Naive B cell (primary cell): ENCODE data around the gene ZNF740. TPM values are rescaled to one million over a fixed set of nuclear protein-coding genes. Genes with fewer than 3 reads are reported as not detected.
A peak's percentile ranks its signal among the peaks of the same experiment; 100 is the strongest.

Source experiments
- ATAC-seq, 2 donors: fragments of 150-1000 bp; cut with Tn5 transposase; 2 replicates each; pipeline ENCODE4 v1.10.0; 2021; ENCODE audit warnings: low read depth in 2 of 2, mild to moderate bottlenecking in 2 of 2, moderate library complexity in 2 of 2
- DNase-seq: peaks from one replicate; pipeline ENCODE4 v3.0.0; 2022
- H3K27ac Mint-ChIP-seq, 6 donors: one replicate each; pipeline ENCODE4 v1.8.0; 2020 to 2022; ENCODE audit warnings: mild to moderate bottlenecking in 6 of 6, mixed read lengths in 6 of 6, moderate library complexity in 5 of 6, inconsistent platforms in 2 of 6
- H3K27me3 Mint-ChIP-seq, 3 donors: one replicate each; pipeline ENCODE4 v1.8.0; 2021 to 2022; ENCODE audit warnings: mixed read lengths in 3 of 3, mild to moderate bottlenecking in 1 of 3
- H3K36me3 Mint-ChIP-seq, 2 donors: one replicate each; pipeline ENCODE4 v1.8.0; 2020 to 2022; ENCODE audit warnings: mixed read lengths in 2 of 2, inconsistent platforms in 1 of 2, mild to moderate bottlenecking in 1 of 2
- H3K4me1 Mint-ChIP-seq, 3 donors: one replicate each; pipeline ENCODE4 v1.8.0; 2020 to 2022; ENCODE audit warnings: mixed read lengths in 3 of 3, inconsistent platforms in 1 of 3, mild to moderate bottlenecking in 1 of 3, moderate library complexity in 1 of 3
- H3K4me3 Mint-ChIP-seq, 8 donors: one replicate each; pipeline ENCODE4 v1.8.0; 2020 to 2022; ENCODE audit warnings: mild to moderate bottlenecking in 8 of 8, mixed read lengths in 8 of 8, moderate library complexity in 8 of 8, inconsistent platforms in 2 of 8
- H3K9me3 Mint-ChIP-seq, 7 donors: one replicate each; pipeline ENCODE4 v1.8.0; 2020 to 2022; ENCODE audit warnings: mixed read lengths in 7 of 7, mild to moderate bottlenecking in 5 of 7, inconsistent platforms in 2 of 7, moderate library complexity in 1 of 7
- polyA plus RNA-seq, 6 donors: library from polyadenylated mRNA; unstranded; fragments of 300-500 nt; fragmentation: Illumina TruSeq; gene quantifications; one replicate each; pipeline ENCODE4 v1.2.3, GENCODE V29; 2021; ENCODE audit warnings: low read depth in 6 of 6

Gene ZNF740
- polyA plus RNA-seq, 6 donors from 2014 or later, result 1.8 to 6.0 (median 4.2) TPM

DNA sequence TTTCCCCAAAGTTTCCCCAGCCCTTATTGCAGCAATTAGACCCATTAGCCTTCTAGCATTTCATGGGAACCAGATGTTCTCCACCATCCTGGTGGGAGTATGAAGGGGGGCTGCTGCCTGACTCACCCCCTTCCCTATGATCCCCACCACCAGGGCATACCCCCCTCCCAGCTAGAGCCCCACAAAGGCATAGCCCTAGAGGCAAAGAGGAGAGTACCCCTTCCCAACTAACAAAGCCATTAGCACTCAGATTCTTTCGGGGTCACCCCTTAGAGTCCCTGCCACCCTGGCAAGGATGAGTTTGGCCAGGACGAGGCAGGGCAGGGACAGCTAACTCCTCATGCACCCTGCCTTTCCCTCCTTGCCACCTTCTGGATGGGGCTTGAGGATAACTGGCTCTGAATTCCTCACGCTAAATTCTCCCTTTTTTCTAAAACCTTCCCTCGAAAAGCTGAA lies 42.3 kb downstream of the ZNF740 start:
- H3K27ac Mint-ChIP-seq, result peak overlapping the region in 1 of 6 donors; percentile 92
- H3K9me3 Mint-ChIP-seq, result no peaks in the 10 kb centered on the region
- H3K4me1 Mint-ChIP-seq, result peaks cover 38 to 47% (median 38%) of the 10 kb centered on the region in 3 donors
- peaks cover 0 to 8% (median 0%) of the 10 kb centered on the region in 3 donors for H3K27me3 Mint-ChIP-seq
- DNase-seq, result no peak
- ATAC-seq, result no peak
- no peaks in the 10 kb centered on the region for H3K36me3 Mint-ChIP-seq
- H3K4me3 Mint-ChIP-seq, result peak overlapping the region in 7 of 8 donors; percentile 54 to 94 (median 82)

- peak overlapping the region in 5 of 8 donors; percentile 35 to 94 (median 57) for H3K4me3 Mint-ChIP-seq
- peaks cover 0 to 8% (median 0%) of the 10 kb centered on the region in 3 donors for H3K27me3 Mint-ChIP-seq
- H3K4me1 Mint-ChIP-seq, result peaks cover 31 to 40% (median 32%) of the 10 kb centered on the region in 3 donors
- peak overlapping the region in 1 of 6 donors; percentile 17 for H3K27ac Mint-ChIP-seq
- no peaks in the 10 kb centered on the region for H3K9me3 Mint-ChIP-seq
- no peaks in the 10 kb centered on the region for H3K36me3 Mint-ChIP-seq
- ATAC-seq (no peak), DNase-seq (no peak)
Observed at GRCh38 chr12:53223389-53224060, 43.0 kb downstream of the ZNF740 start.

DNA sequence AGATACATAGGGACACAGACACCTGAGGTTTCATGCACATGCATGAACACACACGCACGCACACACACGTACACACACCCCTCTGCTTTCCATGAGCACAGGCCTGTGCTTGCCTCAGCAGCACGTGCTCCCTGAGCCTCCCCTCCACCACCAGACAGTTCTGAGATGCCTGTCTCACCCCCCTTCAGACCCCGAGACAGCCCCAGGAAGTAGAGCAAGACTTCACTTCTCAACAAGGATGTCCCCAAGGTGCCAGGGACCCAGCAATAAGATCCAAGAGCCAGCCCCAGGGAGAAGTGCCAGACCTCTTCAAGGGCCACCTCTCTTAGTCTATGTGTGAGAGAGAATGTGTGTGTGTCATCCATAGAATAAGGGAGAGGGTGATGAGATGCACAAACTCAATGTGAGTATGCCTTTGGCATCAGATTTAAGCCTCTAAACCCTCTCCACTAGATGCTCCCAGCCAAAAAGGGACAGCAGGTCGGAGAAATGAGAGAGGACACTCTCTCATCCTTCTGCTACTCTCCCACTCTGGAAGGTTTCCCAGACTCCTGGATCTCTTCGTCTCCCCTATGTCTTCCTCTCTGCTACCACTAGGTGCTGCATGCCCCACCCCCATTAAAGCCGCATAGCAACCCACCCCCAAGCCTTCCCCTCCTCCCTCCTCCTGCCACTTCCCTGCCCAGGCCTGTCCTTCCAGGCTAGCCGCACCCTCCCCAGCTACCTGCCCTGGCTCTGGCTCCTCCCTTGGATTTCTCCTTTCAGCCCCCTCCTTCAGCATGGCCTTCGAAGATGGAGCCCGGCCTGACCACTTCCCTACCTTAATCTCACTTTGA lies 43.8 kb downstream of the ZNF740 start:
- Mint-ChIP-seq H3K36me3 (no peaks in the 10 kb centered on the region), H3K9me3 (no peaks in the 10 kb centered on the region), H3K27ac (peak overlapping the region in 2 of 6 donors; percentile 17 to 66), H3K4me1 (peaks cover 26 to 35% (median 27%) of the 10 kb centered on the region in 3 donors), H3K4me3 (peak overlapping the region in 4 of 8 donors; percentile 35 to 67 (median 48)), H3K27me3 (peaks cover 0 to 8% (median 0%) of the 10 kb centered on the region in 3 donors)
- DNase-seq (no peak), ATAC-seq (no peak)

DNA sequence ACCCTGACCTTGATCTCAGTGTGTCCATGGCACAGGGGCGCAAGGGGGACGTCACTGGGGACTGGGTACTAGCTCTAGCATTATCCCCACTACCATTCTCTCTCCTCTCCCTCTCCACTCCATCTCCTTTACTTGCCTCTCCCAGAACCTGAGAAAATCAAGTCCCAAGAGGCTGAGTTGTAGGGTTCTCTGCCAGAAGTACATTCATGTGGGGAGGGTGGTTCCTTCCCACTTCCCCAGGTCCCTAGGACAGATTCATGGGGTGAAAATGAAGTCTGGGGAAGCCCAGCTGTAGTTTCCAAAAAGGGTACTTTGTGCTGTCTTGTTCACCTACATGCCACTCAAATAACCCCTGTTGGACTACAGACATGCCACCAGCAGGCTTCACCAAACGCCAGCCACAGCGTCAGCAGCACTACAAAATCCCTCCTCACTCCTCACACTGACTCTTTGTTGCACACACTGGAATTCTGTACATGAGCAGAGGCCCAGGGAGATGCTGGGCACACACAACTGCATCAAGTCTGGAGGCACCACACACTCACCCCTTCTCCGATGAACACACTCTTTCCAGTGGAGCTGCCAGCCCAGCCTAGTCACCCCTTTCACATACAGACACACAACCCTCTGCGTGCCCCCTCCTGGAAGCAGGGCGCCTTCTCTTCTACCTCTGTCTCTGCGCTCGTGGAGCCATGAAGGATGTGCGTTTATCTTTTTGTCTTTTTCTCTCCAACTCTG lies 44.5 kb downstream of the ZNF740 start:
- Mint-ChIP-seq H3K9me3 (no peaks in the 10 kb centered on the region), H3K4me3 (peak overlapping the region in 2 of 8 donors; percentile 67 to 71), H3K36me3 (no peaks in the 10 kb centered on the region), H3K4me1 (peaks cover 24 to 33% (median 28%) of the 10 kb centered on the region in 3 donors), H3K27ac (peak overlapping the region in 1 of 6 donors; percentile 66), H3K27me3 (peaks cover 0 to 8% (median 0%) of the 10 kb centered on the region in 3 donors)
- no peak for DNase-seq
- ATAC-seq, result no peak

GRCh38 chr12:53225635-53226424 lies 45.3 kb downstream of the ZNF740 start:
- no peak for ATAC-seq
- peaks cover 0 to 8% (median 0%) of the 10 kb centered on the region in 3 donors for H3K27me3 Mint-ChIP-seq
- no peaks in the 10 kb centered on the region for H3K9me3 Mint-ChIP-seq
- H3K36me3 Mint-ChIP-seq, result no peaks in the 10 kb centered on the region
- DNase-seq, result no peak
- no peak overlapping the region for H3K27ac Mint-ChIP-seq
- peak overlapping the region in 2 of 8 donors; percentile 67 to 71 for H3K4me3 Mint-ChIP-seq
- peaks cover 22 to 30% (median 29%) of the 10 kb centered on the region in 3 donors for H3K4me1 Mint-ChIP-seq

GRCh38 chr12:53226815-53227214 lies 46.3 kb downstream of the ZNF740 start:
- no peaks in the 10 kb centered on the region for H3K36me3 Mint-ChIP-seq
- peak overlapping the region in 1 of 8 donors; percentile 73 for H3K4me3 Mint-ChIP-seq
- H3K4me1 Mint-ChIP-seq, result peaks cover 15 to 32% (median 28%) of the 10 kb centered on the region in 3 donors
- H3K9me3 Mint-ChIP-seq, result no peaks in the 10 kb centered on the region
- ATAC-seq (no peak), DNase-seq (no peak)
- peaks cover 0 to 8% (median 0%) of the 10 kb centered on the region in 3 donors for H3K27me3 Mint-ChIP-seq
- peak overlapping the region in 2 of 6 donors; percentile 76 to 86 for H3K27ac Mint-ChIP-seq

DNA sequence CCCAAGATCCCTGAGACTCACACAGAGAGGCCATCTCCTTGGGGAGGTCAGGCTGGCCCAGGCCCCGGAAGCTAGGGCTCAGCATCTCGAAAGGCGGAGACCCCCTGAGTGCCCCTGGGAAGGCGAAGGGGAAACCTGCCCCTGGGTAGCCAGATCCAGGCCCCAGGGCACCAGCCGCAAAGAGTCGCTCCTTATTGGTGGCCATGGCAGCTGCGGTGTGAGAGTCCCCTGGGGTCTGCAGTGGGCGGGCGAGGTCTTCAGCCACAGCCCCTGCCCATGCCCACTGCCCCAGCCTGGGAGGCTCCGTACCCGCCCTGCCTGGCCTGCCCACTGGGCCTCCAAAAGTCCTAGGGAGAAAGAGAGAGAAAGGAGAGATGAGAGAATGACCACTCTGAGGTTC lies 46.8 kb downstream of the ZNF740 start:
- ATAC-seq (no peak), DNase-seq (no peak)
- peaks cover 11 to 28% (median 24%) of the 10 kb centered on the region in 3 donors for H3K4me1 Mint-ChIP-seq
- no peaks in the 10 kb centered on the region for H3K9me3 Mint-ChIP-seq
- no peak overlapping the region for H3K27ac Mint-ChIP-seq
- H3K4me3 Mint-ChIP-seq, result peak overlapping the region in 1 of 8 donors; percentile 73
- H3K36me3 Mint-ChIP-seq, result no peaks in the 10 kb centered on the region
- H3K27me3 Mint-ChIP-seq, result peaks cover 0 to 8% (median under 1%) of the 10 kb centered on the region in 3 donors

- no peak overlapping the region for H3K4me3 Mint-ChIP-seq
- DNase-seq (no peak), ATAC-seq (no peak)
- H3K4me1 Mint-ChIP-seq, result peaks cover 16 to 28% (median 24%) of the 10 kb centered on the region in 3 donors
- H3K36me3 Mint-ChIP-seq, result no peaks in the 10 kb centered on the region
- H3K27me3 Mint-ChIP-seq, result peaks cover 0 to 12% (median 5%) of the 10 kb centered on the region in 3 donors
- peak overlapping the region in 1 of 6 donors; percentile 12 for H3K27ac Mint-ChIP-seq
- no peaks in the 10 kb centered on the region for H3K9me3 Mint-ChIP-seq
Observed at GRCh38 chr12:53227836-53228235, 47.3 kb downstream of the ZNF740 start.

DNA sequence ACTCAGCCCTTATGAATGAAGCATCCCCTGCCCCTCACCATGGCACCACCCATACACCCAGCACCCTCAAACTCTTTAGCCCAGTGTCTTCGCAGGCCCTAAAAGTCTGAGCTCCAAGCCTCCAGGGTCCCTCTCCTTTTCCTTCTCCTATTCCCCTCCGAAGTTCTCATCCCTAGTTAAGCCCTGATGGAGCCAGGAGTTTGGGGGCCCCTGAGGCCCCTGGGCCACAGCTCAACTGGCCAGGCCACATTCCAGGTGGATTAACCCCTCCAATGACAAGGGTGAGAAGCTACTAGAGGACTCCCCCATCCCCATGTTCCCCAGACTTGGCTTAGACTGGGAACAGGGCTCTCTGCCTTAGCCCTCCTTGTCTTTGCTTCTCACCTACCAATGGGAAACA lies 48.9 kb downstream of the ZNF740 start:
- ATAC-seq (no peak), DNase-seq (no peak)
- H3K4me1 Mint-ChIP-seq, result peaks cover 20 to 27% (median 26%) of the 10 kb centered on the region in 3 donors
- peak overlapping the region in 2 of 6 donors; percentile 27 to 60 for H3K27ac Mint-ChIP-seq
- H3K36me3 Mint-ChIP-seq, result no peaks in the 10 kb centered on the region
- H3K27me3 Mint-ChIP-seq, result peaks cover 0 to 24% (median 20%) of the 10 kb centered on the region in 3 donors
- no peaks in the 10 kb centered on the region for H3K9me3 Mint-ChIP-seq
- H3K4me3 Mint-ChIP-seq, result peak overlapping the region in 3 of 8 donors; percentile 30 to 33 (median 31)

DNA sequence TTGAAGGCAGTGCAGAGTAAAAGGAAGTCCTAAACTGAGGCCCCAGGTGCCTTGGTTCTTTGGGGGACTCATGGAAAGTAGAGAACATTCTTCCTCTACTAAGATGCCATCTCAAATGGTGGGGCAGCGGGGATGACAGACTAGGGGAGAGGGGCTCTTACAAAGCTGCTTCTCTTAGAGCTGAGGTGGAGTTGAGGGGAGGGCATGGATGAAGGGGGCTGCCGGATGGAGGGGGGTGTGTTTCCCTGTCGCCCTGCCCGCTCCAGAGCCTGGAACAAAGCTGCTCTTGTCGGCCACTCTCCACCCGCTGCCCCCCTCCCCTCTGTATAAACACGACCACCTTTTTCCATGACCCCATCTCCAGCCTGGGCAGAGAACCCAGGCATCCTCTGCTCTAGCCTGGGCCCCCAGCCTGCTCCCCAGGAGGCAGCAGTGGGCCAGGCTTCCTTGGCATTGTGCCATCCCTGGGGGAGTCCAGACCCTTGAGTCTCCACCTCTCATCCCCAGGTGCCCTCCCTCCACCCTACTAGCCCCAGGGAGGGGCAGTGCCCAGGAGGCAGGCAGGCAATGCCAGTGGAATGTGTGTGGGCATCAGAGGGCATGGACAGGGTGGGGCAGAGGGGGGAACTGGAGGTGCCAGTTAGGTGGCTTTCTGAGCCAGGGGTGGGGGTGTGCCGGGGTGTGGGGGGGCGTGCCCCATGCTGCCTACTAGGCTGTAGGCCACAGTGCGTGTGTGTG lies 49.8 kb downstream of the ZNF740 start:
- no peak for ATAC-seq

GRCh38 chr12:53231671-53231920 lies 51.1 kb downstream of the ZNF740 start:
- no peak overlapping the region for H3K27ac Mint-ChIP-seq

More for the DNA sequence above, 49.8 kb downstream of the ZNF740 start:
- peak overlapping the region in 7 of 8 donors; percentile 33 to 86 (median 50) for H3K4me3 Mint-ChIP-seq
- H3K36me3 Mint-ChIP-seq, result no peaks in the 10 kb centered on the region
- peaks cover 22 to 26% (median 22%) of the 10 kb centered on the region in 3 donors for H3K4me1 Mint-ChIP-seq
- DNase-seq, result no peak
- peak overlapping the region in 2 of 6 donors; percentile 62 to 88 for H3K27ac Mint-ChIP-seq
- H3K27me3 Mint-ChIP-seq, result peaks cover 0 to 20% (median 18%) of the 10 kb centered on the region in 3 donors
- H3K9me3 Mint-ChIP-seq, result no peaks in the 10 kb centered on the region

More at GRCh38 chr12:53231671-53231920, 51.1 kb downstream of the ZNF740 start:
- DNase-seq (no peak), ATAC-seq (no peak)
- peaks cover 0 to 20% (median 16%) of the 10 kb centered on the region in 3 donors for H3K27me3 Mint-ChIP-seq
- peaks cover 35 to 37% (median 35%) of the 10 kb centered on the region in 3 donors for H3K4me1 Mint-ChIP-seq
- H3K9me3 Mint-ChIP-seq, result no peaks in the 10 kb centered on the region
- H3K36me3 Mint-ChIP-seq, result no peaks in the 10 kb centered on the region
- H3K4me3 Mint-ChIP-seq, result peak overlapping the region; percentile 35 to 93 (median 63)
